Measurements from ENCODE around the gene SLC39A9. TPM values are rescaled to one million over a fixed set of nuclear protein-coding genes. Genes with fewer than 3 reads are reported as not detected.
A peak's percentile ranks its signal among the peaks of the same experiment; 100 is the strongest.

SLC39A9 gene
- polyA plus RNA-seq, 1 donor from 2014 or later: 88.5 TPM

DNA sequence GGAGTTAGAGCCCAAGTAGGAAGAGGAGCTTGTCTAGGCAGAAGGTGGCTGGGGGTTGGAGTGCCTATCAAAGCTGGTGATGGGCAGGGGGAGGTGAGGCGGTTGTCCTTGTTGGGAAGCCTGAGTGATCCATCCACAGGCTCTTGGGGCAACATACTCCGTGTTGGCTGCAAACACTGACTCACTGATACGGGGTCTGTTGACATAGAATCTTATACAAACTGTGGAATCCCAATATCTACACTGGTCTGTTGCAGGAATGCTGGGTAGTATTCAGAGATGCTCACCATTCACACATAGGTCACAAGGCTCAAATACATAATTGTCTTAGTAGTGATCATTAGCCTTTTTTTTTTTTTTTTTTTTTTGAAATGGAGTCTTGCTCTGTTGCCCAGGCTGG, 26.3 kb upstream of the SLC39A9 start:
- Histone ChIP-seq H4K20me1 (ENCODE audit: insufficient read depth) (no peaks in the 10 kb centered on the region), H3K4me2 (ENCODE audit: low read length) (no peak overlapping the region), H3F3A (ENCODE audit: insufficient read depth, low read length, poor library complexity, severe bottlenecking) (no peaks in the 10 kb centered on the region), H3K9me2 (ENCODE audit: insufficient read depth, low read length) (no peaks in the 10 kb centered on the region), H3K36me3 (ENCODE audit: insufficient read depth, low read length) (no peaks in the 10 kb centered on the region), H3K27ac (ENCODE audit: low read length) (no peak overlapping the region), H3K9me3 (ENCODE audit: low read length) (no peaks in the 10 kb centered on the region), H3K9ac (ENCODE audit: low read length) (no peak overlapping the region), H3K79me2 (replicated peaks; ENCODE audit: insufficient read depth, low read length) (no peaks in the 10 kb centered on the region), H3K27me3 (ENCODE audit: insufficient read depth, low read depth, low read length) (no peaks in the 10 kb centered on the region), H2AFZ (ENCODE audit: low read depth, low read length) (no peak overlapping the region), H3K4me3 (ENCODE audit: low read length) (no peak overlapping the region)
- TF ChIP-seq POLR2AphosphoS5 (IDR thresholded peaks at IDR 0.05) (no peak), MXI1 (conservative IDR thresholded peaks at IDR 0.05; ENCODE audit: poor library complexity, severe bottlenecking) (no peak), EZH2 (IDR thresholded peaks at IDR 0.05; ENCODE audit: borderline replicate concordance, insufficient read depth, low read length, poor library complexity, severe bottlenecking) (no peak), TAF1 (IDR thresholded peaks at IDR 0.05; ENCODE audit: low read depth) (no peak), RAD21 (conservative IDR thresholded peaks at IDR 0.05) (no peak), EP300 (conservative IDR thresholded peaks at IDR 0.05; ENCODE audit: poor library complexity, severe bottlenecking) (no peak), SMC3 (conservative IDR thresholded peaks at IDR 0.05; ENCODE audit: poor library complexity) (no peak)
- TF ChIP-seq, protein P1, sequence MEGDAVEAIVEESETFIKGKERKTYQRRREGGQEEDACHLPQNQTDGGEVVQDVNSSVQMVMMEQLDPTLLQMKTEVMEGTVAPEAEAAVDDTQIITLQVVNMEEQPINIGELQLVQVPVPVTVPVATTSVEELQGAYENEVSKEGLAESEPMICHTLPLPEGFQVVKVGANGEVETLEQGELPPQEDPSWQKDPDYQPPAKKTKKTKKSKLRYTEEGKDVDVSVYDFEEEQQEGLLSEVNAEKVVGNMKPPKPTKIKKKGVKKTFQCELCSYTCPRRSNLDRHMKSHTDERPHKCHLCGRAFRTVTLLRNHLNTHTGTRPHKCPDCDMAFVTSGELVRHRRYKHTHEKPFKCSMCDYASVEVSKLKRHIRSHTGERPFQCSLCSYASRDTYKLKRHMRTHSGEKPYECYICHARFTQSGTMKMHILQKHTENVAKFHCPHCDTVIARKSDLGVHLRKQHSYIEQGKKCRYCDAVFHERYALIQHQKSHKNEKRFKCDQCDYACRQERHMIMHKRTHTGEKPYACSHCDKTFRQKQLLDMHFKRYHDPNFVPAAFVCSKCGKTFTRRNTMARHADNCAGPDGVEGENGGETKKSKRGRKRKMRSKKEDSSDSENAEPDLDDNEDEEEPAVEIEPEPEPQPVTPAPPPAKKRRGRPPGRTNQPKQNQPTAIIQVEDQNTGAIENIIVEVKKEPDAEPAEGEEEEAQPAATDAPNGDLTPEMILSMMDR (IDR thresholded peaks at IDR 0.05; ENCODE audit: poor library complexity, severe bottlenecking): no peak
- TF ChIP-seq, protein P2, sequence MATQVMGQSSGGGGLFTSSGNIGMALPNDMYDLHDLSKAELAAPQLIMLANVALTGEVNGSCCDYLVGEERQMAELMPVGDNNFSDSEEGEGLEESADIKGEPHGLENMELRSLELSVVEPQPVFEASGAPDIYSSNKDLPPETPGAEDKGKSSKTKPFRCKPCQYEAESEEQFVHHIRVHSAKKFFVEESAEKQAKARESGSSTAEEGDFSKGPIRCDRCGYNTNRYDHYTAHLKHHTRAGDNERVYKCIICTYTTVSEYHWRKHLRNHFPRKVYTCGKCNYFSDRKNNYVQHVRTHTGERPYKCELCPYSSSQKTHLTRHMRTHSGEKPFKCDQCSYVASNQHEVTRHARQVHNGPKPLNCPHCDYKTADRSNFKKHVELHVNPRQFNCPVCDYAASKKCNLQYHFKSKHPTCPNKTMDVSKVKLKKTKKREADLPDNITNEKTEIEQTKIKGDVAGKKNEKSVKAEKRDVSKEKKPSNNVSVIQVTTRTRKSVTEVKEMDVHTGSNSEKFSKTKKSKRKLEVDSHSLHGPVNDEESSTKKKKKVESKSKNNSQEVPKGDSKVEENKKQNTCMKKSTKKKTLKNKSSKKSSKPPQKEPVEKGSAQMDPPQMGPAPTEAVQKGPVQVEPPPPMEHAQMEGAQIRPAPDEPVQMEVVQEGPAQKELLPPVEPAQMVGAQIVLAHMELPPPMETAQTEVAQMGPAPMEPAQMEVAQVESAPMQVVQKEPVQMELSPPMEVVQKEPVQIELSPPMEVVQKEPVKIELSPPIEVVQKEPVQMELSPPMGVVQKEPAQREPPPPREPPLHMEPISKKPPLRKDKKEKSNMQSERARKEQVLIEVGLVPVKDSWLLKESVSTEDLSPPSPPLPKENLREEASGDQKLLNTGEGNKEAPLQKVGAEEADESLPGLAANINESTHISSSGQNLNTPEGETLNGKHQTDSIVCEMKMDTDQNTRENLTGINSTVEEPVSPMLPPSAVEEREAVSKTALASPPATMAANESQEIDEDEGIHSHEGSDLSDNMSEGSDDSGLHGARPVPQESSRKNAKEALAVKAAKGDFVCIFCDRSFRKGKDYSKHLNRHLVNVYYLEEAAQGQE (IDR thresholded peaks at IDR 0.05; ENCODE audit: borderline replicate concordance): no peak

- Histone ChIP-seq H3K4me3 (ENCODE audit: low read length) (no peak overlapping the region), H3K9me2 (ENCODE audit: insufficient read depth, low read length) (no peaks in the 10 kb centered on the region), H2AFZ (ENCODE audit: low read depth, low read length) (no peak overlapping the region), H3K4me2 (ENCODE audit: low read length) (no peak overlapping the region), H3K79me2 (replicated peaks; ENCODE audit: insufficient read depth, low read length) (no peaks in the 10 kb centered on the region), H3K9ac (ENCODE audit: low read length) (no peak overlapping the region), H4K20me1 (ENCODE audit: insufficient read depth) (no peaks in the 10 kb centered on the region), H3K36me3 (ENCODE audit: insufficient read depth, low read length) (no peaks in the 10 kb centered on the region), H3K9me3 (ENCODE audit: low read length) (no peaks in the 10 kb centered on the region), H3K27me3 (ENCODE audit: insufficient read depth, low read depth, low read length) (no peaks in the 10 kb centered on the region), H3K27ac (ENCODE audit: low read length) (peak overlapping the region; percentile 47), H3F3A (ENCODE audit: insufficient read depth, low read length, poor library complexity, severe bottlenecking) (no peaks in the 10 kb centered on the region)
- TF ChIP-seq EZH2 (IDR thresholded peaks at IDR 0.05; ENCODE audit: borderline replicate concordance, insufficient read depth, low read length, poor library complexity, severe bottlenecking) (no peak), RAD21 (conservative IDR thresholded peaks at IDR 0.05) (no peak), SMC3 (conservative IDR thresholded peaks at IDR 0.05; ENCODE audit: poor library complexity) (no peak), POLR2AphosphoS5 (IDR thresholded peaks at IDR 0.05) (peak; percentile 11), MXI1 (conservative IDR thresholded peaks at IDR 0.05; ENCODE audit: poor library complexity, severe bottlenecking) (no peak), TAF1 (IDR thresholded peaks at IDR 0.05; ENCODE audit: low read depth) (no peak)
- TF ChIP-seq, protein P1 (IDR thresholded peaks at IDR 0.05; ENCODE audit: poor library complexity, severe bottlenecking): no peak
- TF ChIP-seq, protein P2 (IDR thresholded peaks at IDR 0.05; ENCODE audit: borderline replicate concordance): no peak
These were observed 25.4 kb upstream of the SLC39A9 start for GRCh38 chr14:69373104-69373503.
